AG09319 (cell line): Measurements from ENCODE around the gene PLCD4.

Experiments
- DNase-seq: peaks from one replicate; pipeline ENCODE4 v3.0.0-alpha.2; 2010; ENCODE audit warnings: low read depth; ENCODE audit errors: extremely low read depth
- TF ChIP-seq, protein P1 (sequence below): IDR thresholded peaks from 2 replicates; pipeline ENCODE4 v1.5.1; 2011; ENCODE audit warnings: low read depth, mild to moderate bottlenecking, inconsistent platforms, low read length, moderate library complexity

The PLCD4 gene

DNA sequence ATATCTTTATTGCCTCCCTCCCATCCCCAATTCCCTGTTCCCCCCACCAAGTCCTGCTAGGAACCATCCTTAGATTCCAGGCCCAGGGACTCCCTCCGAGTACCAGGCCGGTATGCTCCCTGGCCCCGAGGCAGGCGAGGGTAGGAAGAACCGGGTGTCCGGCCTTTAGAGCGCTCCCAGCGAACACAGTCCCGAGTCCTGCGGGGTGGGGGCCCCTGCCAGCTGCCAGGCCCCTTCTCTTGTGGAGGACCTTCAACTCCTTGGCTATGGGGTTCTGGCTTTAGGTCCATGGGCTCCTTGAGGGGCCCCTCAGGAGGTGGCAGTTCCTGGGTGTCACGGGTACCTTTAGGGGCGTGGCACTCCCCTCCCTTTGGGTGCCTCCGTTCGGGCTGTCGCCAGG lies 56.2 kb downstream of the PLCD4 start:
- no peak for DNase-seq
- TF ChIP-seq, protein P1, sequence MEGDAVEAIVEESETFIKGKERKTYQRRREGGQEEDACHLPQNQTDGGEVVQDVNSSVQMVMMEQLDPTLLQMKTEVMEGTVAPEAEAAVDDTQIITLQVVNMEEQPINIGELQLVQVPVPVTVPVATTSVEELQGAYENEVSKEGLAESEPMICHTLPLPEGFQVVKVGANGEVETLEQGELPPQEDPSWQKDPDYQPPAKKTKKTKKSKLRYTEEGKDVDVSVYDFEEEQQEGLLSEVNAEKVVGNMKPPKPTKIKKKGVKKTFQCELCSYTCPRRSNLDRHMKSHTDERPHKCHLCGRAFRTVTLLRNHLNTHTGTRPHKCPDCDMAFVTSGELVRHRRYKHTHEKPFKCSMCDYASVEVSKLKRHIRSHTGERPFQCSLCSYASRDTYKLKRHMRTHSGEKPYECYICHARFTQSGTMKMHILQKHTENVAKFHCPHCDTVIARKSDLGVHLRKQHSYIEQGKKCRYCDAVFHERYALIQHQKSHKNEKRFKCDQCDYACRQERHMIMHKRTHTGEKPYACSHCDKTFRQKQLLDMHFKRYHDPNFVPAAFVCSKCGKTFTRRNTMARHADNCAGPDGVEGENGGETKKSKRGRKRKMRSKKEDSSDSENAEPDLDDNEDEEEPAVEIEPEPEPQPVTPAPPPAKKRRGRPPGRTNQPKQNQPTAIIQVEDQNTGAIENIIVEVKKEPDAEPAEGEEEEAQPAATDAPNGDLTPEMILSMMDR = no peak

GRCh38 chr2:218664653-218665052 lies 57.0 kb downstream of the PLCD4 start:
- no peak for DNase-seq
- TF ChIP-seq, protein P1 = no peak

GRCh38 chr2:218671097-218671653 lies 63.5 kb downstream of the PLCD4 start:
- DNase-seq = no peak
- TF ChIP-seq, protein P1 = no peak

- peak; percentile 68 for DNase-seq
- TF ChIP-seq, protein P1 = no peak
Observed at GRCh38 chr2:218671654-218672566, 64.2 kb downstream of the PLCD4 start, which contains the start of the genes RNF25 and STK36. RNF25 (minus strand) TSS chr2:218672002; CDS start chr2:218671970, 32 bp downstream. STK36 (plus strand) TSS chr2:218672086; CDS start chr2:218672830, 744 bp downstream.

DNA sequence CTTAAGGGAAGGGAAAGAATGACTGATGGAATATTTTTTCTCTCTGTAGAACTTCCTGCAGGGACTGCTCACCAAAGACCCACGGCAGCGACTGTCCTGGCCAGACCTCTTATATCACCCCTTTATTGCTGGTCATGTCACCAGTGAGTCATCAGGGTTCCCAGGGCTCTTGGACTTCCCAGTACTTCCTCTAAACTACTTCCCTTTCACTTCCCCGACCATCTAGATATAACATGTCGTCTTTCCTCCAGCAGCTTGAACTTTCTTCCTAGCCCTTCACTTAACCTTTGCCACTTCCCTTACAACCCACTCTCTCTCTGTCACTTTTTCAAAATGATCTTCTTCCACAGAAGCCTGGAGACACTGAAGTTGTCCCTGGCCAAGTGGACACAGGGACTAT lies 71.4 kb downstream of the PLCD4 start:
- TF ChIP-seq, protein P1 = no peak
- DNase-seq = no peak

- no peak for DNase-seq
- TF ChIP-seq, protein P1 = no peak
Observed at GRCh38 chr2:218680061-218680460, 72.4 kb downstream of the PLCD4 start.
